Endothelial cell of umbilical vein (primary cell): ENCODE measurements around the gene CELF2. TPM values are rescaled to one million over a fixed set of nuclear protein-coding genes. Genes with fewer than 3 reads are reported as not detected.

Source experiments
- BruUV-seq: library from RNA; stranded (reverse); fragments of 400-500 nt; replicated peaks from 2 replicates; lab custom pipeline; 2021; lab: Mats Ljungman, UMichigan
- CTCF ChIA-PET: fragments of 300-600, 350-600 bp; sonication (Branson Sonifier 250); formaldehyde crosslinking; loops from one replicate; lab custom pipeline; 2021; ENCODE audit warnings: antibody characterized with exemption, inconsistent platforms; lab: Charles Lee
- POLR2A ChIA-PET: fragments of 300-600, 350-600 bp; sonication (Branson Sonifier 250); formaldehyde crosslinking; loops from one replicate; lab custom pipeline; 2021; ENCODE audit warnings: antibody characterized with exemption, inconsistent platforms; lab: Charles Lee
- DNase-seq: peaks from one replicate; pipeline ENCODE4 v3.0.0-alpha.2; 2011; ENCODE audit warnings: low read depth, low spot score
- FAIRE-seq: peaks from 2 replicates; lab custom pipeline; 2011; peaks lifted over from hg19 to GRCh38; lab: Jason Lieb, UNC
- H2AFZ ChIP-seq: 2 replicates; pipeline ENCODE4 v1.6.0; 2012; ENCODE audit warnings: low read depth, low read length, control low read depth, inconsistent platforms
- H3K27ac ChIP-seq: 2 replicates; pipeline ENCODE4 v1.5.1; 2011; ENCODE audit warnings: low read depth, mild to moderate bottlenecking, control low read depth, low read length, moderate library complexity; ENCODE audit not compliant: insufficient read depth
- H3K27me3 ChIP-seq, 2 experiments: 2 replicates each; pipeline versions ENCODE4 v1.6.0 to v1.6.1; 2011; ENCODE audit warnings: low read length in 2 of 2, mixed read lengths in 1 of 2; ENCODE audit not compliant: control insufficient read depth in 2 of 2, insufficient read depth in 2 of 2
- H3K36me3 ChIP-seq, 2 experiments: 2 replicates in 1 of 2; 3 replicates in 1 of 2; pipeline ENCODE4 v1.5.1; 2011; ENCODE audit warnings: low read length in 2 of 2, mild to moderate bottlenecking in 1 of 2, moderate library complexity in 1 of 2; ENCODE audit not compliant: control insufficient read depth in 2 of 2, insufficient read depth in 2 of 2; ENCODE audit errors: extremely low read depth in 1 of 2
- H3K4me1 ChIP-seq: 3 replicates; pipeline ENCODE4 v1.5.1; 2011; ENCODE audit warnings: mild to moderate bottlenecking, low read length; ENCODE audit not compliant: control insufficient read depth, insufficient read depth; ENCODE audit errors: extremely low read depth
- H3K4me2 ChIP-seq: 2 replicates; pipeline ENCODE4 v1.6.1; 2011; ENCODE audit warnings: low read length, control low read depth, mixed read lengths; ENCODE audit not compliant: insufficient read depth
- H3K4me3 ChIP-seq, 3 experiments: fragments of 200-600 bp in 1 of 3; sonication (generic), shearing (Covaris generic) in 1 of 3; replicated peaks in 1 of 3; 2 replicates each; pipeline ENCODE4 v1.5.1; 2011 to 2016; ENCODE audit warnings: control low read depth in 3 of 3, low read length in 3 of 3, mild to moderate bottlenecking in 2 of 3, inconsistent platforms in 1 of 3, low read depth in 1 of 3, moderate library complexity in 1 of 3; ENCODE audit not compliant: insufficient read depth in 1 of 3
- H3K79me2 ChIP-seq: 2 replicates; pipeline ENCODE4 v1.6.0; 2012; ENCODE audit warnings: low read length, inconsistent platforms; ENCODE audit not compliant: control insufficient read depth, insufficient read depth
- H3K9ac ChIP-seq: replicated peaks from 2 replicates; pipeline ENCODE3; 2011; ENCODE audit warnings: low read length, control low read depth; ENCODE audit not compliant: insufficient read depth; ENCODE audit errors: extremely low read depth
- H3K9me1 ChIP-seq: replicated peaks from 3 replicates; pipeline ENCODE4 v1.6.0; 2011; ENCODE audit warnings: mild to moderate bottlenecking, low read length; ENCODE audit not compliant: control insufficient read depth, insufficient read depth; ENCODE audit errors: extremely low read depth
- H3K9me3 ChIP-seq: replicated peaks from 2 replicates; pipeline ENCODE4 v1.5.1; 2012; ENCODE audit warnings: low read length, inconsistent platforms; ENCODE audit not compliant: control insufficient read depth, insufficient read depth
- H4K20me1 ChIP-seq: replicated peaks from 2 replicates; pipeline ENCODE3; 2011; ENCODE audit warnings: mild to moderate bottlenecking, low read length; ENCODE audit not compliant: control insufficient read depth, insufficient read depth; ENCODE audit errors: extremely low read depth
- EZH2 ChIP-seq: IDR thresholded peaks from 2 replicates; pipeline ENCODE4 v1.6.1; 2012; ENCODE audit warnings: borderline replicate concordance, low read depth, mild to moderate bottlenecking, moderate library complexity, low read length, inconsistent platforms; ENCODE audit not compliant: severe bottlenecking
- FOS ChIP-seq: IDR thresholded peaks from 2 replicates; pipeline ENCODE4 v1.6.1; 2011; ENCODE audit warnings: mild to moderate bottlenecking, low read length, moderate library complexity, borderline replicate concordance; ENCODE audit not compliant: insufficient read depth
- GATA2 ChIP-seq: IDR thresholded peaks from 2 replicates; pipeline ENCODE4 v1.7.0; 2011; ENCODE audit warnings: low read depth, mild to moderate bottlenecking, moderate library complexity, mixed read lengths, low read length; ENCODE audit not compliant: insufficient read length, insufficient read depth
- JUN ChIP-seq: IDR thresholded peaks from 2 replicates; pipeline ENCODE4 v1.6.1; 2011; ENCODE audit warnings: borderline replicate concordance, low read depth; ENCODE audit not compliant: insufficient read length, insufficient read depth
- MYC ChIP-seq: IDR thresholded peaks from one replicate; pipeline ENCODE4 v1.6.1; 2011; ENCODE audit warnings: mild to moderate bottlenecking, low read depth, low read length
- POLR2A ChIP-seq: IDR thresholded peaks from 2 replicates; pipeline ENCODE4 v1.6.1; 2012; ENCODE audit warnings: low read depth, mild to moderate bottlenecking, control low read depth, low read length
- POLR2AphosphoS5 ChIP-seq: IDR thresholded peaks from 2 replicates; pipeline ENCODE4 v1.6.1; 2012; ENCODE audit warnings: low read depth, mild to moderate bottlenecking, control low read depth, low read length, moderate library complexity; ENCODE audit not compliant: insufficient read depth
- dilution Hi-C: fragments of 300-500 bp; cut with MboI; formaldehyde crosslinking; loops from one replicate; pipeline ENCODE4 v1.15.0; 2019; ENCODE audit warnings: low sequenced_read_pairs; ENCODE audit not compliant: extremely low pct_ligation_motif_present
- intact Hi-C: fragments of 100-400 bp; cut with micrococcal nuclease; formaldehyde crosslinking; loops from one replicate; pipeline ENCODE4 v1.10.0; 2022
- polyA plus RNA-seq, 4 experiments: library from polyadenylated mRNA; depleted of rRNA in 3 of 4; stranded (reverse) in 3 of 4; unstranded in 1 of 4; fragments of >200 nt; gene quantifications; 2 replicates each; pipeline versions ENCODE4 v1.2.1 to v1.2.3, GENCODE V29; 2011 to 2012; ENCODE audit warnings: missing spikeins in 1 of 4
- total RNA-seq: library from RNA; stranded (reverse); gene quantifications from 2 replicates; pipeline ENCODE4 v1.2.3, GENCODE V29; 2021
- TF ChIP-seq, protein P1 (sequence below), 2 donors: IDR thresholded peaks; 1 replicate in 1 of 2; 2 replicates in 1 of 2; pipeline ENCODE4 v1.5.1; 2011; ENCODE audit warnings: low read length in 2 of 2, mild to moderate bottlenecking in 2 of 2, moderate library complexity in 2 of 2, control low read depth in 1 of 2, inconsistent platforms in 1 of 2, low read depth in 1 of 2; ENCODE audit not compliant: insufficient read depth in 1 of 2; ENCODE audit errors: extremely low read depth in 1 of 2
- TF ChIP-seq, protein P2 (sequence below): IDR thresholded peaks from 2 replicates; pipeline ENCODE4 v1.6.1; 2011; ENCODE audit not compliant: insufficient read depth, insufficient read length

The CELF2 gene
- total and polyA plus RNA-seq, 2 donors (not counting 3 experiments of a cell fraction or from before 2014, with no cell fraction given): 21.6 to 42.6 TPM

DNA sequence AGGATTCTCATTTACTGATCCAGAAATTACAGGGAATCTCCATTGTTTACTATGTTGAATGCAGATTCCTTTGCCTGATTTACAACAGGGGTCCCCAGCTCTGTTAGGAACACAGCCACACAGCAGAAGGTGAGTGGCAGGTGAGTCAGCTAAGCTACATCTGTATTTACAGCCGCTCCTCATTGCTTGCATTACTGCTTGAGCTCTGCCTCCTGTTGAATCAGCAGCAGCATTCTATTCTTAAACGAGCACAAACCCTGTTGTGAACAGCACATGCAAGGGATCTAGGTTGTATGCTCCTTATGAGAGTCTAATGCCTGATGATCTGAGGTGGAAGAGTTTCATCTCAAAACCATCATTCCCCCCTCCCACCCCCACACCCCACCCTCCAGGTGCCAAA is 23.3 kb upstream of the CELF2 start:
- FAIRE-seq (no peak), DNase-seq (no peak)
- ChIA-PET POLR2A (no interaction called here), CTCF (no interaction called here)
- no peak overlapping the region for H3K9ac ChIP-seq
- no peaks in the 10 kb centered on the region for H3K79me2 ChIP-seq
- dilution Hi-C loops (no loop called here), intact Hi-C loops (no loop called here)
- TF ChIP-seq MYC (no peak), POLR2AphosphoS5 (no peak), POLR2A (no peak), JUN (no peak), FOS (no peak), GATA2 (no peak), EZH2 (no peak)
- TF ChIP-seq, protein P1, sequence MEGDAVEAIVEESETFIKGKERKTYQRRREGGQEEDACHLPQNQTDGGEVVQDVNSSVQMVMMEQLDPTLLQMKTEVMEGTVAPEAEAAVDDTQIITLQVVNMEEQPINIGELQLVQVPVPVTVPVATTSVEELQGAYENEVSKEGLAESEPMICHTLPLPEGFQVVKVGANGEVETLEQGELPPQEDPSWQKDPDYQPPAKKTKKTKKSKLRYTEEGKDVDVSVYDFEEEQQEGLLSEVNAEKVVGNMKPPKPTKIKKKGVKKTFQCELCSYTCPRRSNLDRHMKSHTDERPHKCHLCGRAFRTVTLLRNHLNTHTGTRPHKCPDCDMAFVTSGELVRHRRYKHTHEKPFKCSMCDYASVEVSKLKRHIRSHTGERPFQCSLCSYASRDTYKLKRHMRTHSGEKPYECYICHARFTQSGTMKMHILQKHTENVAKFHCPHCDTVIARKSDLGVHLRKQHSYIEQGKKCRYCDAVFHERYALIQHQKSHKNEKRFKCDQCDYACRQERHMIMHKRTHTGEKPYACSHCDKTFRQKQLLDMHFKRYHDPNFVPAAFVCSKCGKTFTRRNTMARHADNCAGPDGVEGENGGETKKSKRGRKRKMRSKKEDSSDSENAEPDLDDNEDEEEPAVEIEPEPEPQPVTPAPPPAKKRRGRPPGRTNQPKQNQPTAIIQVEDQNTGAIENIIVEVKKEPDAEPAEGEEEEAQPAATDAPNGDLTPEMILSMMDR (IDR thresholded peaks at IDR 0.05; ENCODE audit: extremely low read depth in 1 of 2, insufficient read depth in 1 of 2, low read depth in 1 of 2, low read length in 2 of 2): no peak
- TF ChIP-seq, protein P2, sequence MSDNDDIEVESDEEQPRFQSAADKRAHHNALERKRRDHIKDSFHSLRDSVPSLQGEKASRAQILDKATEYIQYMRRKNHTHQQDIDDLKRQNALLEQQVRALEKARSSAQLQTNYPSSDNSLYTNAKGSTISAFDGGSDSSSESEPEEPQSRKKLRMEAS: no peak
- H3K4me1 ChIP-seq: no peaks in the 10 kb centered on the region
- H3K9me1 ChIP-seq: no peaks in the 10 kb centered on the region
- H3K27ac ChIP-seq: no peak overlapping the region
- no TSS peak for BruUV-seq
- no peaks in the 10 kb centered on the region for H4K20me1 ChIP-seq
- no peak overlapping the region for H3K4me3 ChIP-seq
- no peak overlapping the region for H3K4me2 ChIP-seq
- no peaks in the 10 kb centered on the region for H3K9me3 ChIP-seq
- H3K36me3 ChIP-seq: no peaks in the 10 kb centered on the region
- H3K27me3 ChIP-seq: peaks cover 0 to 3% of the 10 kb centered on the region in 2 experiments
- no peak overlapping the region for H2AFZ ChIP-seq
